ENCODE data around the gene RPP21.
A peak's percentile ranks its signal among the peaks of the same experiment; 100 is the strongest.

The RPP21 gene

GRCh38 chr6:30325873-30326525 is 19.0 kb upstream of the RPP21 start (continued):
- TF ChIP-seq, protein P1, sequence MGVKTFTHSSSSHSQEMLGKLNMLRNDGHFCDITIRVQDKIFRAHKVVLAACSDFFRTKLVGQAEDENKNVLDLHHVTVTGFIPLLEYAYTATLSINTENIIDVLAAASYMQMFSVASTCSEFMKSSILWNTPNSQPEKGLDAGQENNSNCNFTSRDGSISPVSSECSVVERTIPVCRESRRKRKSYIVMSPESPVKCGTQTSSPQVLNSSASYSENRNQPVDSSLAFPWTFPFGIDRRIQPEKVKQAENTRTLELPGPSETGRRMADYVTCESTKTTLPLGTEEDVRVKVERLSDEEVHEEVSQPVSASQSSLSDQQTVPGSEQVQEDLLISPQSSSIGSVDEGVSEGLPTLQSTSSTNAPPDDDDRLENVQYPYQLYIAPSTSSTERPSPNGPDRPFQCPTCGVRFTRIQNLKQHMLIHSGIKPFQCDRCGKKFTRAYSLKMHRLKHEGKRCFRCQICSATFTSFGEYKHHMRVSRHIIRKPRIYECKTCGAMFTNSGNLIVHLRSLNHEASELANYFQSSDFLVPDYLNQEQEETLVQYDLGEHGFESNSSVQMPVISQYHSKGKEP (tag by site-specific recombination; IDR thresholded peaks at IDR 0.05): no peak
- TF ChIP-seq SP2 (tag by site-specific recombination; IDR thresholded peaks at IDR 0.05) (peak; percentile 87), GLIS1 (tag by site-specific recombination; IDR thresholded peaks at IDR 0.05) (peak; percentile 93), ZFP37 (tag by site-specific recombination; IDR thresholded peaks at IDR 0.05) (0 out of 2 replicates have a peak, but pooled peaks have one; percentile 43), ZNF398 (tag by site-specific recombination; IDR thresholded peaks at IDR 0.05) (peak; percentile 73), ZNF704 (tag by site-specific recombination; IDR thresholded peaks at IDR 0.05) (no peak), MEIS1 (CRISPR knock-in tag; IDR thresholded peaks at IDR 0.05; ENCODE audit: borderline replicate concordance) (no peak), ZNF48 (tag by site-specific recombination; IDR thresholded peaks at IDR 0.05) (no peak), ZNF664 (tag by site-specific recombination; IDR thresholded peaks at IDR 0.05) (no peak), KLF10 (tag by site-specific recombination; IDR thresholded peaks at IDR 0.05) (peak; percentile 16; the same call in 1 of the 2 replicates), WT1 (tag by site-specific recombination; IDR thresholded peaks at IDR 0.05) (peak; percentile 56; the same call in 1 of the 2 replicates), REST (tag by site-specific recombination; IDR thresholded peaks at IDR 0.05) (0 out of 2 replicates have a peak, but pooled peaks have one; percentile 17), ZNF843 (tag by site-specific recombination; IDR thresholded peaks at IDR 0.05) (peak; percentile 57; the same call in 1 of the 2 replicates), ZBTB48 (tag by site-specific recombination; IDR thresholded peaks at IDR 0.05) (peak; percentile 60; the same call in 1 of the 2 replicates), ZNF600 (tag by site-specific recombination; IDR thresholded peaks at IDR 0.05) (peak; percentile 71), ZNF747 (tag by site-specific recombination; IDR thresholded peaks at IDR 0.05) (no peak)
- TF ChIP-seq, protein P2, sequence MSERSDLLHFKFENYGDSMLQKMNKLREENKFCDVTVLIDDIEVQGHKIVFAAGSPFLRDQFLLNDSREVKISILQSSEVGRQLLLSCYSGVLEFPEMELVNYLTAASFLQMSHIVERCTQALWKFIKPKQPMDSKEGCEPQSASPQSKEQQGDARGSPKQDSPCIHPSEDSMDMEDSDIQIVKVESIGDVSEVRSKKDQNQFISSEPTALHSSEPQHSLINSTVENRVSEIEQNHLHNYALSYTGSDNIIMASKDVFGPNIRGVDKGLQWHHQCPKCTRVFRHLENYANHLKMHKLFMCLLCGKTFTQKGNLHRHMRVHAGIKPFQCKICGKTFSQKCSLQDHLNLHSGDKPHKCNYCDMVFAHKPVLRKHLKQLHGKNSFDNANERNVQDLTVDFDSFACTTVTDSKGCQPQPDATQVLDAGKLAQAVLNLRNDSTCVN (tag by site-specific recombination; optimal IDR thresholded peaks at IDR 0.05): no peak
- TF ChIP-seq, protein P3, sequence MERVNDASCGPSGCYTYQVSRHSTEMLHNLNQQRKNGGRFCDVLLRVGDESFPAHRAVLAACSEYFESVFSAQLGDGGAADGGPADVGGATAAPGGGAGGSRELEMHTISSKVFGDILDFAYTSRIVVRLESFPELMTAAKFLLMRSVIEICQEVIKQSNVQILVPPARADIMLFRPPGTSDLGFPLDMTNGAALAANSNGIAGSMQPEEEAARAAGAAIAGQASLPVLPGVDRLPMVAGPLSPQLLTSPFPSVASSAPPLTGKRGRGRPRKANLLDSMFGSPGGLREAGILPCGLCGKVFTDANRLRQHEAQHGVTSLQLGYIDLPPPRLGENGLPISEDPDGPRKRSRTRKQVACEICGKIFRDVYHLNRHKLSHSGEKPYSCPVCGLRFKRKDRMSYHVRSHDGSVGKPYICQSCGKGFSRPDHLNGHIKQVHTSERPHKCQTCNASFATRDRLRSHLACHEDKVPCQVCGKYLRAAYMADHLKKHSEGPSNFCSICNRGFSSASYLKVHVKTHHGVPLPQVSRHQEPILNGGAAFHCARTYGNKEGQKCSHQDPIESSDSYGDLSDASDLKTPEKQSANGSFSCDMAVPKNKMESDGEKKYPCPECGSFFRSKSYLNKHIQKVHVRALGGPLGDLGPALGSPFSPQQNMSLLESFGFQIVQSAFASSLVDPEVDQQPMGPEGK (tag by site-specific recombination; IDR thresholded peaks at IDR 0.05): peak; percentile 94
- TF ChIP-seq, protein P4, sequence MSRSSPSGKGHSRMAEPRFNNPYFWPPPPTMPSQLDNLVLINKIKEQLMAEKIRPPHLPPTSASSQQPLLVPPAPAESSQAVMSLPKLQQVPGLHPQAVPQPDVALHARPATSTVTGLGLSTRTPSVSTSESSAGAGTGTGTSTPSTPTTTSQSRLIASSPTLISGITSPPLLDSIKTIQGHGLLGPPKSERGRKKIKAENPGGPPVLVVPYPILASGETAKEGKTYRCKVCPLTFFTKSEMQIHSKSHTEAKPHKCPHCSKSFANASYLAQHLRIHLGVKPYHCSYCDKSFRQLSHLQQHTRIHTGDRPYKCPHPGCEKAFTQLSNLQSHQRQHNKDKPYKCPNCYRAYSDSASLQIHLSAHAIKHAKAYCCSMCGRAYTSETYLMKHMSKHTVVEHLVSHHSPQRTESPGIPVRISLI (tag by site-specific recombination; IDR thresholded peaks at IDR 0.05): peak; percentile 18; the same call in 1 of the 2 replicates
- TF ChIP-seq, protein P5, sequence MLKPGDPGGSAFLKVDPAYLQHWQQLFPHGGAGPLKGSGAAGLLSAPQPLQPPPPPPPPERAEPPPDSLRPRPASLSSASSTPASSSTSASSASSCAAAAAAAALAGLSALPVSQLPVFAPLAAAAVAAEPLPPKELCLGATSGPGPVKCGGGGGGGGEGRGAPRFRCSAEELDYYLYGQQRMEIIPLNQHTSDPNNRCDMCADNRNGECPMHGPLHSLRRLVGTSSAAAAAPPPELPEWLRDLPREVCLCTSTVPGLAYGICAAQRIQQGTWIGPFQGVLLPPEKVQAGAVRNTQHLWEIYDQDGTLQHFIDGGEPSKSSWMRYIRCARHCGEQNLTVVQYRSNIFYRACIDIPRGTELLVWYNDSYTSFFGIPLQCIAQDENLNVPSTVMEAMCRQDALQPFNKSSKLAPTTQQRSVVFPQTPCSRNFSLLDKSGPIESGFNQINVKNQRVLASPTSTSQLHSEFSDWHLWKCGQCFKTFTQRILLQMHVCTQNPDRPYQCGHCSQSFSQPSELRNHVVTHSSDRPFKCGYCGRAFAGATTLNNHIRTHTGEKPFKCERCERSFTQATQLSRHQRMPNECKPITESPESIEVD (tag by site-specific recombination; IDR thresholded peaks at IDR 0.05): 0 out of 2 replicates have a peak, but pooled peaks have one; percentile 27
- TF ChIP-seq, protein P6, sequence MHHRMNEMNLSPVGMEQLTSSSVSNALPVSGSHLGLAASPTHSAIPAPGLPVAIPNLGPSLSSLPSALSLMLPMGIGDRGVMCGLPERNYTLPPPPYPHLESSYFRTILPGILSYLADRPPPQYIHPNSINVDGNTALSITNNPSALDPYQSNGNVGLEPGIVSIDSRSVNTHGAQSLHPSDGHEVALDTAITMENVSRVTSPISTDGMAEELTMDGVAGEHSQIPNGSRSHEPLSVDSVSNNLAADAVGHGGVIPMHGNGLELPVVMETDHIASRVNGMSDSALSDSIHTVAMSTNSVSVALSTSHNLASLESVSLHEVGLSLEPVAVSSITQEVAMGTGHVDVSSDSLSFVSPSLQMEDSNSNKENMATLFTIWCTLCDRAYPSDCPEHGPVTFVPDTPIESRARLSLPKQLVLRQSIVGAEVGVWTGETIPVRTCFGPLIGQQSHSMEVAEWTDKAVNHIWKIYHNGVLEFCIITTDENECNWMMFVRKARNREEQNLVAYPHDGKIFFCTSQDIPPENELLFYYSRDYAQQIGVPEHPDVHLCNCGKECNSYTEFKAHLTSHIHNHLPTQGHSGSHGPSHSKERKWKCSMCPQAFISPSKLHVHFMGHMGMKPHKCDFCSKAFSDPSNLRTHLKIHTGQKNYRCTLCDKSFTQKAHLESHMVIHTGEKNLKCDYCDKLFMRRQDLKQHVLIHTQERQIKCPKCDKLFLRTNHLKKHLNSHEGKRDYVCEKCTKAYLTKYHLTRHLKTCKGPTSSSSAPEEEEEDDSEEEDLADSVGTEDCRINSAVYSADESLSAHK (tag by site-specific recombination; IDR thresholded peaks at IDR 0.05): 0 out of 2 replicates have a peak, but pooled peaks have one; percentile 14
